GM23338 (cell line): ENCODE results near the gene CBLC. TPM values are rescaled to one million over a fixed set of nuclear protein-coding genes. Genes with fewer than 3 reads are reported as not detected.

Experiments
- ATAC-seq: fragments of 200-7000 bp; cut with Tn5 transposase; 3 replicates; pipeline ENCODE4 v1.9.1; 2020
- DNase-seq: peaks from one replicate; pipeline ENCODE4 v3.0.0-alpha.2; 2015; ENCODE audit warnings: low spot score
- H2AFZ ChIP-seq: fragments of 200-600 bp; sonication (generic); 2 replicates; pipeline ENCODE4 v1.8.0; 2016; ENCODE audit warnings: antibody characterized with exemption, mild to moderate bottlenecking, moderate library complexity
- H3F3A ChIP-seq: fragments of 200-600 bp; sonication (generic); replicated peaks from 2 replicates; pipeline ENCODE4 v1.8.0; 2017; ENCODE audit warnings: antibody characterized with exemption, mixed run types, low read depth
- H3K27ac ChIP-seq: fragments of 200-600 bp; sonication (generic); 2 replicates; pipeline ENCODE4 v1.6.1; 2016; ENCODE audit warnings: low read depth
- H3K27me3 ChIP-seq: fragments of 200-600 bp; sonication (generic); 2 replicates; pipeline ENCODE4 v1.8.0; 2016; ENCODE audit warnings: mild to moderate bottlenecking, mixed run types, moderate library complexity; ENCODE audit not compliant: insufficient read depth
- H3K36me3 ChIP-seq: fragments of 200-600 bp; sonication (generic); 2 replicates; pipeline ENCODE4 v1.8.0; 2016; ENCODE audit warnings: mild to moderate bottlenecking; ENCODE audit not compliant: insufficient read depth
- H3K4me1 ChIP-seq: fragments of 200-600 bp; sonication (generic); 2 replicates; pipeline ENCODE4 v1.8.0; 2016; ENCODE audit warnings: mild to moderate bottlenecking, moderate library complexity; ENCODE audit not compliant: insufficient read depth
- H3K4me2 ChIP-seq: fragments of 200-600 bp; sonication (generic); 2 replicates; pipeline ENCODE4 v1.7.1; 2017; ENCODE audit warnings: mixed run types
- H3K4me3 ChIP-seq: fragments of 200-600 bp; sonication (generic); 2 replicates; pipeline ENCODE4 v1.6.1; 2016; ENCODE audit warnings: mixed run types
- H3K79me2 ChIP-seq: fragments of 200-600 bp; sonication (generic); replicated peaks from 2 replicates; pipeline ENCODE4 v1.8.0; 2017; ENCODE audit warnings: mild to moderate bottlenecking; ENCODE audit not compliant: insufficient read depth
- H3K9me2 ChIP-seq: fragments of 200-600 bp; sonication (generic); 2 replicates; pipeline ENCODE4 v1.8.0; 2017; ENCODE audit not compliant: insufficient read depth
- H4K20me1 ChIP-seq: fragments of 200-600 bp; sonication (generic); replicated peaks from 2 replicates; pipeline ENCODE4 v1.8.0; 2017; ENCODE audit warnings: mild to moderate bottlenecking; ENCODE audit not compliant: insufficient read depth
- H3K27ac Mint-ChIP-seq: 2 replicates; pipeline ENCODE4 v1.8.0; 2020; ENCODE audit warnings: inconsistent platforms, mild to moderate bottlenecking, moderate library complexity, mixed read lengths
- H3K27me3 Mint-ChIP-seq: 3 replicates; pipeline ENCODE4 v1.8.0; 2022; ENCODE audit warnings: low read depth, mild to moderate bottlenecking, moderate library complexity, mixed read lengths, inconsistent platforms; ENCODE audit not compliant: insufficient read depth, poor library complexity
- H3K36me3 Mint-ChIP-seq: 3 replicates; pipeline ENCODE4 v1.8.0; 2021; ENCODE audit warnings: low read depth, mild to moderate bottlenecking, inconsistent platforms, moderate library complexity, mixed read lengths
- H3K4me1 Mint-ChIP-seq: 3 replicates; pipeline ENCODE4 v1.8.0; 2020; ENCODE audit warnings: mild to moderate bottlenecking, inconsistent platforms, mixed read lengths
- H3K4me3 Mint-ChIP-seq: 3 replicates; pipeline ENCODE4 v1.8.0; 2021; ENCODE audit warnings: moderate library complexity, mild to moderate bottlenecking, inconsistent platforms, mixed read lengths
- H3K9me3 Mint-ChIP-seq: 3 replicates; pipeline ENCODE4 v1.8.0; 2020; ENCODE audit warnings: moderate library complexity, mild to moderate bottlenecking, inconsistent platforms, mixed read lengths
- CREB1 ChIP-seq: fragments of 250-450 bp; sonication (Bioruptor Pico); IDR thresholded peaks from 2 replicates; pipeline ENCODE4 v1.5.0; 2020; ENCODE audit warnings: low read depth, mild to moderate bottlenecking, moderate library complexity
- CTCF ChIP-seq, 2 experiments: fragments of 200-600 bp in 1 of 2; sonication (generic) in 1 of 2; conservative IDR thresholded peaks; 2 replicates each; pipeline versions ENCODE4 v1.5.1 to v1.6.1; 2016 to 2017; ENCODE audit warnings: antibody characterized with exemption in 2 of 2, low read depth in 2 of 2, mild to moderate bottlenecking in 2 of 2, moderate library complexity in 1 of 2
- ETS1 ChIP-seq: IDR thresholded peaks from 2 replicates; pipeline ENCODE4 v1.6.1; 2016; ENCODE audit warnings: antibody characterized with exemption
- EZH2 ChIP-seq: fragments of 200-600 bp; sonication (generic); IDR thresholded peaks from one replicate; pipeline ENCODE4 v1.8.0; 2017; ENCODE audit warnings: antibody characterized with exemption, mild to moderate bottlenecking, low read depth; ENCODE audit not compliant: unreplicated experiment
- EZH2phosphoT487 ChIP-seq: fragments of 200-600 bp; sonication (generic); IDR thresholded peaks from one replicate; pipeline ENCODE4 v1.8.1; 2018; ENCODE audit warnings: antibody characterized with exemption; ENCODE audit not compliant: unreplicated experiment
- JUNB ChIP-seq: IDR thresholded peaks from one replicate; pipeline ENCODE4 v1.6.1; 2016; ENCODE audit warnings: antibody characterized with exemption; ENCODE audit not compliant: unreplicated experiment
- NANOG ChIP-seq: IDR thresholded peaks from 2 replicates; pipeline ENCODE4 v1.6.1; 2016; ENCODE audit warnings: antibody characterized with exemption, borderline replicate concordance
- POLR2AphosphoS5 ChIP-seq: IDR thresholded peaks from 2 replicates; pipeline ENCODE4 v1.6.1; 2016; ENCODE audit warnings: antibody characterized with exemption, low read depth
- REST ChIP-seq: IDR thresholded peaks from one replicate; pipeline ENCODE4 v1.6.1; 2018; ENCODE audit warnings: antibody characterized with exemption; ENCODE audit not compliant: unreplicated experiment
- STAT1 ChIP-seq: IDR thresholded peaks from one replicate; pipeline ENCODE4 v1.6.1; 2016; ENCODE audit warnings: antibody characterized with exemption; ENCODE audit not compliant: unreplicated experiment
- ZNF114 ChIP-seq: fragments of 250-450 bp; sonication (Bioruptor Pico); IDR thresholded peaks from 2 replicates; pipeline ENCODE4 v1.5.0; 2020; ENCODE audit warnings: mild to moderate bottlenecking, moderate library complexity
- ZNF331 ChIP-seq: fragments of 250-450 bp; sonication (Bioruptor Pico); IDR thresholded peaks from 2 replicates; pipeline ENCODE4 v1.5.0; 2020; ENCODE audit warnings: low read depth, mild to moderate bottlenecking, moderate library complexity
- ZNF462 ChIP-seq: fragments of 250-450 bp; sonication (Bioruptor Pico); IDR thresholded peaks from 2 replicates; pipeline ENCODE4 v1.5.0; 2020; ENCODE audit warnings: mild to moderate bottlenecking, moderate library complexity
- polyA plus RNA-seq: library from polyadenylated mRNA; unstranded; fragments of >200 nt; fragmentation: Nextera tagmentation; extraction: Ambion mirVana; gene quantifications from 2 replicates; pipeline ENCODE4 v1.2.1, GENCODE V29; 2016
- total RNA-seq: library from RNA; depleted of rRNA; stranded (reverse); fragments of >200 nt; shearing (Covaris generic); gene quantifications from 2 replicates; pipeline ENCODE4 v1.2.3, GENCODE V29; 2014

Gene CBLC
- total and polyA plus RNA-seq, 2 experiments from 2014 or later, result 14.5 to 29.3 TPM

- TF ChIP-seq NANOG, result no peak
- no peak for TF ChIP-seq ZNF331 (CRISPR knock-in tag)
- TF ChIP-seq ETS1, result no peak
- TF ChIP-seq ZNF462 (CRISPR knock-in tag), result no peak
- no peak for TF ChIP-seq CREB1
- TF ChIP-seq REST, result no peak
- TF ChIP-seq STAT1, result no peak
- TF ChIP-seq ZNF114 (CRISPR knock-in tag), result no peak
- no peak for TF ChIP-seq EZH2
- no peak for TF ChIP-seq JUNB
- no peak for TF ChIP-seq EZH2phosphoT487
- TF ChIP-seq CTCF (conservative IDR thresholded peaks at IDR 0.05; ENCODE audit: low read depth in 2 of 2), result no peak
- TF ChIP-seq POLR2AphosphoS5, result no peak
- Histone ChIP-seq H3K4me1 (no peaks in the 10 kb centered on the region; the same call in 1 of the 2 replicates), H3K4me3 (peak overlapping the region; percentile 86), H2AFZ (peak overlapping the region; percentile 99), H4K20me1 (no peaks in the 10 kb centered on the region), H3K79me2 (no peaks in the 10 kb centered on the region), H3K27ac (no peak overlapping the region), H3F3A (peaks cover 3% of the 10 kb centered on the region; the same call in 1 of the 2 replicates), H3K36me3 (no peaks in the 10 kb centered on the region), H3K9me2 (no peaks in the 10 kb centered on the region), H3K27me3 (peaks cover 71% of the 10 kb centered on the region), H3K4me2 (peak overlapping the region; percentile 94)
- no peak overlapping the region for H3K27ac Mint-ChIP-seq
- peak overlapping the region; percentile 82 for H3K4me3 Mint-ChIP-seq
- peaks cover 4% of the 10 kb centered on the region; the same call in 1 of the 3 replicates for H3K36me3 Mint-ChIP-seq
- peaks cover 10% of the 10 kb centered on the region; the same call in 2 of the 3 replicates for H3K4me1 Mint-ChIP-seq
- DNase-seq, result peak; percentile 91
- no peaks in the 10 kb centered on the region; the same call in 2 of the 3 replicates for H3K9me3 Mint-ChIP-seq
- ATAC-seq, result peak; percentile 84
- peaks cover 55% of the 10 kb centered on the region for H3K27me3 Mint-ChIP-seq
These were observed 30.5 kb upstream of the CBLC start for GRCh38 chr19:44746946-44747738.
